Neural cell (in vitro differentiated cells): ENCODE results near the gene PSPH. TPM values are rescaled to one million over a fixed set of nuclear protein-coding genes. Genes with fewer than 3 reads are reported as not detected.
A peak's percentile ranks its signal among the peaks of the same experiment; 100 is the strongest.
"Not testable (repeated sequence)": the region's sequence is repeated elsewhere in the genome, so short reads cannot be mapped to it uniquely, and the experiment has no call there.

Source experiments
- H2AFZ ChIP-seq: fragments of 200-600, 300-800 bp; sonication (generic), shearing (Covaris generic); 2 replicates; pipeline ENCODE4 v1.6.0; 2014; ENCODE audit warnings: low read depth, mild to moderate bottlenecking, antibody characterized with exemption, low read length, moderate library complexity
- H3F3A ChIP-seq: fragments of 200-600 bp; shearing (Covaris generic); 2 replicates; pipeline ENCODE4 v1.6.1; 2016; ENCODE audit warnings: mild to moderate bottlenecking, moderate library complexity, mixed read lengths, antibody characterized with exemption, low read length; ENCODE audit not compliant: insufficient read depth, poor library complexity, severe bottlenecking
- H3K27ac ChIP-seq: fragments of 200-600, 300-800 bp; sonication (generic), shearing (Covaris generic); 2 replicates; pipeline ENCODE4 v1.5.1; 2014; ENCODE audit warnings: mild to moderate bottlenecking, low read length, moderate library complexity
- H3K27me3 ChIP-seq: fragments of 300-800, 200-600 bp; sonication (generic), shearing (Covaris generic); 2 replicates; pipeline ENCODE4 v1.6.0; 2014; ENCODE audit warnings: mild to moderate bottlenecking, low read depth, low read length, moderate library complexity; ENCODE audit not compliant: insufficient read depth
- H3K36me3 ChIP-seq: fragments of 300-800, 200-600 bp; sonication (generic), shearing (Covaris generic); 2 replicates; pipeline ENCODE4 v1.5.1; 2014; ENCODE audit warnings: mild to moderate bottlenecking, antibody characterized with exemption, low read length, moderate library complexity; ENCODE audit not compliant: insufficient read depth
- H3K4me2 ChIP-seq: fragments of 300-800, 200-600 bp; sonication (generic), shearing (Covaris generic); 2 replicates; pipeline ENCODE4 v1.6.0; 2014; ENCODE audit warnings: mild to moderate bottlenecking, low read length
- H3K4me3 ChIP-seq: fragments of 300-800, 200-600 bp; sonication (generic), shearing (Covaris generic); 2 replicates; pipeline ENCODE4 v1.5.1; 2014; ENCODE audit warnings: mild to moderate bottlenecking, low read length, moderate library complexity
- H3K79me2 ChIP-seq: fragments of 200-600 bp; shearing (Covaris generic); replicated peaks from 2 replicates; pipeline ENCODE4 v1.6.0; 2014; ENCODE audit warnings: mild to moderate bottlenecking, low read length, moderate library complexity; ENCODE audit not compliant: insufficient read depth
- H3K9ac ChIP-seq: fragments of 300-800, 200-600 bp; sonication (generic), shearing (Covaris generic); 2 replicates; pipeline ENCODE4 v1.6.1; 2016; ENCODE audit warnings: mild to moderate bottlenecking, low read length, mixed read lengths
- H3K9me2 ChIP-seq: fragments of 200-600 bp; shearing (Covaris generic); 2 replicates; pipeline ENCODE4 v1.6.1; 2016; ENCODE audit warnings: mild to moderate bottlenecking, low read length, mixed read lengths; ENCODE audit not compliant: insufficient read depth
- H3K9me3 ChIP-seq: fragments of 200-600, 300-800 bp; sonication (generic), shearing (Covaris generic); 2 replicates; pipeline ENCODE4 v1.6.1; 2016; ENCODE audit warnings: mild to moderate bottlenecking, mixed run types, low read length, moderate library complexity, mixed read lengths
- H4K20me1 ChIP-seq: fragments of 200-600 bp; shearing (Covaris generic); 2 replicates; pipeline ENCODE4 v1.6.1; 2016; ENCODE audit warnings: mild to moderate bottlenecking, mixed run types; ENCODE audit not compliant: insufficient read depth
- CTCF ChIP-seq: fragments of 450-650 bp; IDR thresholded peaks from 2 replicates; pipeline ENCODE4 v1.5.1; 2014; ENCODE audit warnings: antibody characterized with exemption, mild to moderate bottlenecking, moderate library complexity; ENCODE audit not compliant: poor library complexity, severe bottlenecking
- EP300 ChIP-seq: fragments of 450-650 bp; conservative IDR thresholded peaks from 2 replicates; pipeline ENCODE4 v1.6.1; 2014; ENCODE audit warnings: antibody characterized with exemption, mild to moderate bottlenecking, moderate library complexity; ENCODE audit not compliant: poor library complexity, severe bottlenecking
- EZH2 ChIP-seq: fragments of 200-600, 300-800 bp; shearing (Covaris generic), sonication (generic); IDR thresholded peaks from 2 replicates; pipeline ENCODE4 v1.6.1; 2014; ENCODE audit warnings: antibody characterized with exemption, low read length, borderline replicate concordance, mild to moderate bottlenecking; ENCODE audit not compliant: insufficient read depth, poor library complexity, severe bottlenecking
- MXI1 ChIP-seq: fragments of 450-650 bp; conservative IDR thresholded peaks from 2 replicates; pipeline ENCODE4 v1.6.1; 2014; ENCODE audit warnings: antibody characterized with exemption, mild to moderate bottlenecking; ENCODE audit not compliant: poor library complexity, severe bottlenecking
- POLR2AphosphoS5 ChIP-seq: IDR thresholded peaks from 2 replicates; pipeline ENCODE4 v1.6.1; 2012
- RAD21 ChIP-seq: fragments of 450-650 bp; conservative IDR thresholded peaks from 2 replicates; pipeline ENCODE4 v1.6.1; 2014; ENCODE audit warnings: antibody characterized with exemption, mild to moderate bottlenecking, moderate library complexity
- SMC3 ChIP-seq: fragments of 450-650 bp; conservative IDR thresholded peaks from 2 replicates; pipeline ENCODE4 v1.6.1; 2014; ENCODE audit warnings: antibody characterized with exemption, mild to moderate bottlenecking, moderate library complexity; ENCODE audit not compliant: poor library complexity
- TAF1 ChIP-seq: IDR thresholded peaks from 2 replicates; pipeline ENCODE4 v1.6.1; 2012; ENCODE audit warnings: low read depth
- polyA plus RNA-seq: library from polyadenylated mRNA; depleted of rRNA; stranded (reverse); fragments of >200 nt; gene quantifications from 2 replicates; pipeline ENCODE4 v1.2.3, GENCODE V29; 2014
- TF ChIP-seq, protein P1 (sequence below): IDR thresholded peaks from 2 replicates; pipeline ENCODE4 v1.6.1; 2012; ENCODE audit warnings: borderline replicate concordance

Gene PSPH
- polyA plus RNA-seq, 1 donor from 2014 or later: 24.0 TPM

DNA sequence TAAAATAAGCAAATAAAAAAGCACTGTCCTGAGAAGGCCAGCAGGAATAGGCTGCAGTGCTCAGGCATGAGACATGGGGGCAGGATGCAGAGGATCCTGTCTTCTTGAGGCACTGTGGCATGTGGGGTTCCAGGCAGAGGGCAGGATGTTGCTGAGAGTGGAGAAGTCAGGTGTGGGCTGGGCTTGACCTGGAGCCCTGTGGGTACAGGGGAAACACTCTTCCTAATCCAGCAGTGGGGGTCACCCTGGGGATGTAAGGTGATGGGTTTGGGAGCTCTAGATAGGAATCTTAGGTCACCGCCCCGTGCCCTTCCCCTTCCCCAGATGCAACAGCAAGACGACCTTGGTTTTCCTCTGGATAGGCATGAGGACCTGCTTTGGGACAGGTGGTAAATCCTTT is 26.4 kb upstream of the PSPH start:
- no peak for TF ChIP-seq RAD21
- TF ChIP-seq SMC3: no peak
- no peak for TF ChIP-seq CTCF
- TF ChIP-seq EZH2: no peak
- no peak for TF ChIP-seq EP300
- TF ChIP-seq MXI1: no peak
- TF ChIP-seq POLR2AphosphoS5: no peak
- TF ChIP-seq, protein P1, sequence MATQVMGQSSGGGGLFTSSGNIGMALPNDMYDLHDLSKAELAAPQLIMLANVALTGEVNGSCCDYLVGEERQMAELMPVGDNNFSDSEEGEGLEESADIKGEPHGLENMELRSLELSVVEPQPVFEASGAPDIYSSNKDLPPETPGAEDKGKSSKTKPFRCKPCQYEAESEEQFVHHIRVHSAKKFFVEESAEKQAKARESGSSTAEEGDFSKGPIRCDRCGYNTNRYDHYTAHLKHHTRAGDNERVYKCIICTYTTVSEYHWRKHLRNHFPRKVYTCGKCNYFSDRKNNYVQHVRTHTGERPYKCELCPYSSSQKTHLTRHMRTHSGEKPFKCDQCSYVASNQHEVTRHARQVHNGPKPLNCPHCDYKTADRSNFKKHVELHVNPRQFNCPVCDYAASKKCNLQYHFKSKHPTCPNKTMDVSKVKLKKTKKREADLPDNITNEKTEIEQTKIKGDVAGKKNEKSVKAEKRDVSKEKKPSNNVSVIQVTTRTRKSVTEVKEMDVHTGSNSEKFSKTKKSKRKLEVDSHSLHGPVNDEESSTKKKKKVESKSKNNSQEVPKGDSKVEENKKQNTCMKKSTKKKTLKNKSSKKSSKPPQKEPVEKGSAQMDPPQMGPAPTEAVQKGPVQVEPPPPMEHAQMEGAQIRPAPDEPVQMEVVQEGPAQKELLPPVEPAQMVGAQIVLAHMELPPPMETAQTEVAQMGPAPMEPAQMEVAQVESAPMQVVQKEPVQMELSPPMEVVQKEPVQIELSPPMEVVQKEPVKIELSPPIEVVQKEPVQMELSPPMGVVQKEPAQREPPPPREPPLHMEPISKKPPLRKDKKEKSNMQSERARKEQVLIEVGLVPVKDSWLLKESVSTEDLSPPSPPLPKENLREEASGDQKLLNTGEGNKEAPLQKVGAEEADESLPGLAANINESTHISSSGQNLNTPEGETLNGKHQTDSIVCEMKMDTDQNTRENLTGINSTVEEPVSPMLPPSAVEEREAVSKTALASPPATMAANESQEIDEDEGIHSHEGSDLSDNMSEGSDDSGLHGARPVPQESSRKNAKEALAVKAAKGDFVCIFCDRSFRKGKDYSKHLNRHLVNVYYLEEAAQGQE: no peak
- TF ChIP-seq TAF1: no peak
- no peak overlapping the region for H3K9ac ChIP-seq
- no peak overlapping the region for H2AFZ ChIP-seq
- no peaks in the 10 kb centered on the region for H4K20me1 ChIP-seq
- H3K27me3 ChIP-seq: no peaks in the 10 kb centered on the region
- H3K4me3 ChIP-seq: no peak overlapping the region
- H3K9me3 ChIP-seq: no peaks in the 10 kb centered on the region
- H3K79me2 ChIP-seq: no peaks in the 10 kb centered on the region
- no peak overlapping the region for H3K4me2 ChIP-seq
- H3K9me2 ChIP-seq: no peaks in the 10 kb centered on the region
- no peak overlapping the region for H3K27ac ChIP-seq
- H3K36me3 ChIP-seq: no peaks in the 10 kb centered on the region
- H3F3A ChIP-seq: no peaks in the 10 kb centered on the region

GRCh38 chr7:56074371-56074791 is 23.1 kb upstream of the PSPH start:
- H3K4me2 ChIP-seq: no peak overlapping the region
- no peaks in the 10 kb centered on the region for H3K9me2 ChIP-seq
- no peak overlapping the region for H3K4me3 ChIP-seq
- H4K20me1 ChIP-seq: no peaks in the 10 kb centered on the region
- H3K27me3 ChIP-seq: no peaks in the 10 kb centered on the region
- H3K9me3 ChIP-seq: no peaks in the 10 kb centered on the region
- TF ChIP-seq MXI1 (no peak), SMC3 (peak; percentile 80), CTCF (peak; percentile 81), RAD21 (peak; percentile 73), POLR2AphosphoS5 (no peak)
- TF ChIP-seq, protein P1: no peak
- no peak overlapping the region for H3K9ac ChIP-seq
- no peak overlapping the region for H3K27ac ChIP-seq
- no peak overlapping the region for H2AFZ ChIP-seq
- no peaks in the 10 kb centered on the region for H3F3A ChIP-seq
- no peaks in the 10 kb centered on the region for H3K36me3 ChIP-seq
- no peaks in the 10 kb centered on the region for H3K79me2 ChIP-seq

GRCh38 chr7:56066376-56066775 is 15.1 kb upstream of the PSPH start:
- H2AFZ ChIP-seq, H3F3A ChIP-seq, H3K27me3 ChIP-seq, H3K4me3 ChIP-seq, H3K9me2 ChIP-seq, H3K79me2 ChIP-seq, H3K36me3 ChIP-seq, H3K9me3 ChIP-seq, H3K4me2 ChIP-seq, H4K20me1 ChIP-seq, H3K9ac ChIP-seq, H3K27ac ChIP-seq: not testable (repeated sequence)
